IMR-90 (cell line): Measurements from ENCODE around the gene ZMYM4. TPM values are rescaled to one million over a fixed set of nuclear protein-coding genes. Genes with fewer than 3 reads are reported as not detected.

Experiments
- ATAC-seq: fragments of 200-7000 bp; cut with Tn5 transposase; 2 replicates; pipeline ENCODE4 v1.9.1; 2020; ENCODE audit warnings: low read depth, mild to moderate bottlenecking, moderate library complexity
- BruUV-seq: library from RNA; stranded (reverse); fragments of 400-500 nt; replicated peaks from 2 replicates; lab custom pipeline; 2021; lab: Mats Ljungman, UMichigan
- CTCF ChIA-PET: fragments of 300-600 bp; formaldehyde crosslinking; extraction: SDS; loops from one replicate; lab custom pipeline; 2021; ENCODE audit warnings: antibody characterized with exemption; lab: Yijun Ruan, JAX
- POLR2A ChIA-PET: fragments of 300-600 bp; sonication (Branson Sonifier 250); formaldehyde crosslinking; loops from one replicate; lab custom pipeline; 2022; ENCODE audit warnings: antibody characterized with exemption; ENCODE audit not compliant: unreplicated experiment; lab: Charles Lee
- DNase-seq: peaks from one replicate; pipeline ENCODE4 v3.0.0; 2013
- H2AFZ ChIP-seq: replicated peaks from 2 replicates; pipeline ENCODE3; 2013; ENCODE audit warnings: low read length, mild to moderate bottlenecking; ENCODE audit not compliant: poor library complexity
- H2AK5ac ChIP-seq: 2 replicates; pipeline ENCODE4 v1.6.1; 2013; ENCODE audit warnings: low read depth, low read length, inconsistent platforms
- H2AK9ac ChIP-seq: replicated peaks from 2 replicates; pipeline ENCODE3; 2013; ENCODE audit warnings: mild to moderate bottlenecking, low read depth, low read length, moderate library complexity; ENCODE audit not compliant: poor library complexity
- H2BK120ac ChIP-seq: 2 replicates; pipeline ENCODE4 v1.6.1; 2013; ENCODE audit warnings: low read depth, low read length, inconsistent platforms
- H2BK15ac ChIP-seq: 3 replicates; pipeline ENCODE4 v1.6.1; 2013; ENCODE audit warnings: low read depth, low read length, inconsistent platforms
- H2BK20ac ChIP-seq: 2 replicates; pipeline ENCODE4 v1.6.1; 2013; ENCODE audit warnings: low read depth, mild to moderate bottlenecking, inconsistent platforms, low read length, moderate library complexity
- H2BK5ac ChIP-seq: 2 replicates; pipeline ENCODE4 v1.6.1; 2013; ENCODE audit warnings: mild to moderate bottlenecking, low read depth, low read length, inconsistent platforms; ENCODE audit not compliant: poor library complexity, severe bottlenecking
- H3K14ac ChIP-seq: replicated peaks from 2 replicates; pipeline ENCODE4 v1.6.1; 2013; ENCODE audit warnings: low read depth, low read length, inconsistent platforms
- H3K18ac ChIP-seq: 2 replicates; pipeline ENCODE4 v1.6.1; 2013; ENCODE audit warnings: low read depth, low read length, control low read depth
- H3K23ac ChIP-seq: 2 replicates; pipeline ENCODE4 v1.6.1; 2013; ENCODE audit warnings: low read depth, low read length, inconsistent platforms
- H3K27ac ChIP-seq: 2 replicates; pipeline ENCODE4 v1.5.1; 2013; ENCODE audit warnings: mild to moderate bottlenecking, control low read depth, low read length; ENCODE audit not compliant: insufficient read depth
- H3K27me3 ChIP-seq: 2 replicates; pipeline ENCODE4 v1.6.1; 2013; ENCODE audit warnings: low read length; ENCODE audit not compliant: control insufficient read depth, insufficient read depth
- H3K36me3 ChIP-seq: 2 replicates; pipeline ENCODE4 v1.6.1; 2013; ENCODE audit warnings: low read length, mixed read lengths; ENCODE audit not compliant: control insufficient read depth, insufficient read depth
- H3K4ac ChIP-seq: 2 replicates; pipeline ENCODE4 v1.6.1; 2013; ENCODE audit warnings: low read depth, low read length, inconsistent platforms
- H3K4me1 ChIP-seq: 2 replicates; pipeline ENCODE4 v1.6.1; 2013; ENCODE audit warnings: low read length, mixed read lengths; ENCODE audit not compliant: control insufficient read depth, insufficient read depth
- H3K4me2 ChIP-seq: 2 replicates; pipeline ENCODE4 v1.6.1; 2013; ENCODE audit warnings: low read depth, mild to moderate bottlenecking, control low read depth, low read length, moderate library complexity
- H3K4me3 ChIP-seq: 2 replicates; pipeline ENCODE4 v1.5.1; 2013; ENCODE audit warnings: low read depth, mild to moderate bottlenecking, control low read depth, low read length, moderate library complexity; ENCODE audit not compliant: insufficient read depth
- H3K56ac ChIP-seq: 2 replicates; pipeline ENCODE4 v1.6.1; 2013; ENCODE audit warnings: low read length, inconsistent platforms; ENCODE audit not compliant: insufficient read depth; ENCODE audit errors: extremely low read depth
- H3K79me1 ChIP-seq, 2 experiments: 2 replicates each; pipeline ENCODE4 v1.6.1; 2013; ENCODE audit warnings: low read length in 2 of 2, inconsistent platforms in 1 of 2, low read depth in 1 of 2
- H3K9ac ChIP-seq: 2 replicates; pipeline ENCODE4 v1.6.1; 2013; ENCODE audit warnings: low read depth, low read length, control low read depth
- H3K9me1 ChIP-seq: 2 replicates; pipeline ENCODE4 v1.6.1; 2013; ENCODE audit warnings: low read length, inconsistent platforms; ENCODE audit not compliant: insufficient read depth
- H3K9me3 ChIP-seq: 2 replicates; pipeline ENCODE4 v1.6.1; 2013; ENCODE audit warnings: low read length; ENCODE audit not compliant: control insufficient read depth, insufficient read depth
- H4K20me1 ChIP-seq: 2 replicates; pipeline ENCODE4 v1.6.1; 2013; ENCODE audit warnings: low read length, inconsistent platforms; ENCODE audit not compliant: insufficient read depth
- H4K5ac ChIP-seq: 2 replicates; pipeline ENCODE4 v1.6.1; 2013; ENCODE audit warnings: mild to moderate bottlenecking, low read depth, low read length, control low read depth
- H4K8ac ChIP-seq, 2 experiments: 2 replicates each; pipeline ENCODE4 v1.6.1; 2013; ENCODE audit warnings: low read depth in 2 of 2, low read length in 2 of 2, control low read depth in 1 of 2, inconsistent platforms in 1 of 2
- H4K91ac ChIP-seq: 2 replicates; pipeline ENCODE4 v1.6.1; 2013; ENCODE audit warnings: low read depth, low read length, inconsistent platforms; ENCODE audit not compliant: insufficient read depth
- BHLHE40 ChIP-seq: fragments of 150-350 bp; IDR thresholded peaks from 2 replicates; pipeline ENCODE4 v1.6.1; 2016; ENCODE audit warnings: mild to moderate bottlenecking, low read depth, low read length
- CEBPB ChIP-seq: IDR thresholded peaks from 2 replicates; pipeline ENCODE4 v1.6.1; 2012; ENCODE audit warnings: low read depth, low read length, improper control_type of control experiment
- CHD1 ChIP-seq: IDR thresholded peaks from 2 replicates; pipeline ENCODE4 v1.6.1; 2012; ENCODE audit warnings: low read depth, low read length, improper control_type of control experiment
- FOS ChIP-seq: fragments of 150-350 bp; IDR thresholded peaks from 2 replicates; pipeline ENCODE4 v1.6.1; 2016; ENCODE audit warnings: low read depth, low read length
- MAFK ChIP-seq: IDR thresholded peaks from 2 replicates; pipeline ENCODE4 v1.6.1; 2012; ENCODE audit warnings: low read depth, low read length, improper control_type of control experiment
- MAZ ChIP-seq: IDR thresholded peaks from 2 replicates; pipeline ENCODE4 v1.6.1; 2012; ENCODE audit warnings: low read depth, mild to moderate bottlenecking, low read length, improper control_type of control experiment, moderate library complexity, borderline replicate concordance
- MXI1 ChIP-seq: IDR thresholded peaks from 2 replicates; pipeline ENCODE4 v1.6.1; 2012; ENCODE audit warnings: low read depth, mild to moderate bottlenecking, low read length, moderate library complexity, borderline replicate concordance
- NFE2L2 ChIP-seq: fragments of 150-350 bp; IDR thresholded peaks from 2 replicates; pipeline ENCODE4 v1.6.1; 2016; ENCODE audit warnings: low read depth, mild to moderate bottlenecking, low read length
- POLR2A ChIP-seq: IDR thresholded peaks from 2 replicates; pipeline ENCODE4 v1.6.1; 2012; ENCODE audit warnings: mild to moderate bottlenecking, low read depth, low read length
- RAD21 ChIP-seq: IDR thresholded peaks from 2 replicates; pipeline ENCODE4 v1.6.1; 2012; ENCODE audit warnings: low read length, improper control_type of control experiment
- RCOR1 ChIP-seq: IDR thresholded peaks from 2 replicates; pipeline ENCODE4 v1.6.1; 2012; ENCODE audit warnings: mild to moderate bottlenecking, low read length, improper control_type of control experiment; ENCODE audit not compliant: insufficient replicate concordance
- RFX5 ChIP-seq: IDR thresholded peaks from 2 replicates; pipeline ENCODE4 v1.8.0; 2012; ENCODE audit warnings: low read depth, mild to moderate bottlenecking, low read length, moderate library complexity
- SMC3 ChIP-seq: fragments of 150-350 bp; IDR thresholded peaks from 2 replicates; pipeline ENCODE4 v1.6.1; 2016; ENCODE audit warnings: low read depth, mild to moderate bottlenecking, antibody characterized with exemption, low read length, moderate library complexity
- WGBS, 2 experiments: methylation state at CpG; one replicate each; pipeline versions ENCODE4 v1.1.5 to v1.1.7; 2013; ENCODE audit warnings: missing lambda C conversion rate in 2 of 2; ENCODE audit not compliant: insufficient read length in 1 of 2; ENCODE audit errors: extremely low coverage in 2 of 2; 5-methylcytosine and 5-hydroxymethylcytosine counted together
- dilution Hi-C: fragments of 300-500 bp; cut with HindIII; formaldehyde crosslinking; loops from one replicate; pipeline ENCODE4 v1.14.3; 2018; ENCODE audit warnings: low sequenced_read_pairs; ENCODE audit not compliant: unreplicated experiment
- in situ Hi-C: fragments of 300-500 bp; cut with MboI; formaldehyde crosslinking; loops from 3 replicates; pipeline ENCODE4 v1.14.3; 2019; ENCODE audit warnings: low sequenced_read_pairs, inconsistent platforms, mixed read lengths
- intact Hi-C: fragments of 100-400 bp; cut with micrococcal nuclease; formaldehyde crosslinking; loops from 2 replicates; pipeline ENCODE4 v1.10.0; 2022
- polyA plus RNA-seq, 3 experiments: library from polyadenylated mRNA; depleted of rRNA; stranded (reverse); fragments of >200 nt; gene quantifications; 2 replicates each; pipeline ENCODE4 v1.2.3, GENCODE V29; 2012; ENCODE audit warnings: low replicate concordance in 1 of 3
- total RNA-seq: library from RNA; depleted of rRNA; stranded (reverse); fragments of >200 nt; gene quantifications from 2 replicates; pipeline ENCODE4 v1.2.3, GENCODE V29; 2012
- TF ChIP-seq, protein P1 (sequence below): fragments of 150-350 bp; IDR thresholded peaks from 2 replicates; pipeline ENCODE4 v1.6.1; 2016; ENCODE audit warnings: low read depth, mild to moderate bottlenecking, low read length, moderate library complexity, borderline replicate concordance
- TF ChIP-seq, protein P2 (sequence below): conservative IDR thresholded peaks from 2 replicates; pipeline ENCODE4 v1.5.1; 2012; ENCODE audit warnings: mild to moderate bottlenecking, low read depth, low read length, improper control_type of control experiment
- TF ChIP-seq, protein P3 (sequence below): fragments of 150-350 bp; IDR thresholded peaks from 2 replicates; pipeline ENCODE4 v1.6.1; 2017; ENCODE audit warnings: mild to moderate bottlenecking, antibody characterized with exemption, low read length, low read depth

ZMYM4 gene
- total and polyA plus RNA-seq, 2 of the 4 experiments (the other 2 are of a cell fraction), result 14.7 to 53.8 TPM

DNA sequence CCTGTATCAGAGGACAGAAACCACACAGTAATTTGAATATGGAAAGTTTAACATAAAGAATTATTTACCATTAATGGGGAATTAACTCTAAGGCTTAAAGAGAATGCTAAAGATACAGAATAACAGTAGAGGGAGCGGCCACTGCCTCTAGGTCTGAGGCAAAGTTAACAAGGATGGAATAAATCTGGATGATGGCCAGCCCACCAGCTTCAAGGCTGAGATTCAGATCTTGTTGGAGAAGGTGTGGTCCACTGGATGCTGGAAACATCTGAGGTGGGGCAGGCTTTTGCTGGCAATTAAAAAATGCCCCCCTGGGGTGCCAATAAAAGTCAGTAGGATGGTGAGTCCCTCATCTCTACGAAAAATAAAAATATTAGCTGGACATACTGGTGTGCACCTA is 29.4 kb downstream of the ZMYM4 start:
- H3K36me3 ChIP-seq, result peaks cover 16% of the 10 kb centered on the region
- H4K8ac ChIP-seq, result no peak overlapping the region
- H3K9me1 ChIP-seq, result no peaks in the 10 kb centered on the region
- no peak overlapping the region for H2BK5ac ChIP-seq
- no peak overlapping the region for H2AK5ac ChIP-seq
- no peak overlapping the region for H2BK15ac ChIP-seq
- DNase-seq, result no peak
- no peak for ATAC-seq
- H3K27me3 ChIP-seq, result no peaks in the 10 kb centered on the region
- TF ChIP-seq CEBPB (no peak), NFE2L2 (no peak), CHD1 (no peak), RFX5 (no peak), MXI1 (no peak), RCOR1 (no peak), SMC3 (no peak), POLR2A (no peak), FOS (no peak), RAD21 (no peak), BHLHE40 (no peak), MAZ (no peak), MAFK (no peak)
- TF ChIP-seq, protein P1, sequence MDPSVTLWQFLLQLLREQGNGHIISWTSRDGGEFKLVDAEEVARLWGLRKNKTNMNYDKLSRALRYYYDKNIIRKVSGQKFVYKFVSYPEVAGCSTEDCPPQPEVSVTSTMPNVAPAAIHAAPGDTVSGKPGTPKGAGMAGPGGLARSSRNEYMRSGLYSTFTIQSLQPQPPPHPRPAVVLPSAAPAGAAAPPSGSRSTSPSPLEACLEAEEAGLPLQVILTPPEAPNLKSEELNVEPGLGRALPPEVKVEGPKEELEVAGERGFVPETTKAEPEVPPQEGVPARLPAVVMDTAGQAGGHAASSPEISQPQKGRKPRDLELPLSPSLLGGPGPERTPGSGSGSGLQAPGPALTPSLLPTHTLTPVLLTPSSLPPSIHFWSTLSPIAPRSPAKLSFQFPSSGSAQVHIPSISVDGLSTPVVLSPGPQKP, result no peak
- TF ChIP-seq, protein P2, sequence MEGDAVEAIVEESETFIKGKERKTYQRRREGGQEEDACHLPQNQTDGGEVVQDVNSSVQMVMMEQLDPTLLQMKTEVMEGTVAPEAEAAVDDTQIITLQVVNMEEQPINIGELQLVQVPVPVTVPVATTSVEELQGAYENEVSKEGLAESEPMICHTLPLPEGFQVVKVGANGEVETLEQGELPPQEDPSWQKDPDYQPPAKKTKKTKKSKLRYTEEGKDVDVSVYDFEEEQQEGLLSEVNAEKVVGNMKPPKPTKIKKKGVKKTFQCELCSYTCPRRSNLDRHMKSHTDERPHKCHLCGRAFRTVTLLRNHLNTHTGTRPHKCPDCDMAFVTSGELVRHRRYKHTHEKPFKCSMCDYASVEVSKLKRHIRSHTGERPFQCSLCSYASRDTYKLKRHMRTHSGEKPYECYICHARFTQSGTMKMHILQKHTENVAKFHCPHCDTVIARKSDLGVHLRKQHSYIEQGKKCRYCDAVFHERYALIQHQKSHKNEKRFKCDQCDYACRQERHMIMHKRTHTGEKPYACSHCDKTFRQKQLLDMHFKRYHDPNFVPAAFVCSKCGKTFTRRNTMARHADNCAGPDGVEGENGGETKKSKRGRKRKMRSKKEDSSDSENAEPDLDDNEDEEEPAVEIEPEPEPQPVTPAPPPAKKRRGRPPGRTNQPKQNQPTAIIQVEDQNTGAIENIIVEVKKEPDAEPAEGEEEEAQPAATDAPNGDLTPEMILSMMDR, result no peak
- TF ChIP-seq, protein P3, sequence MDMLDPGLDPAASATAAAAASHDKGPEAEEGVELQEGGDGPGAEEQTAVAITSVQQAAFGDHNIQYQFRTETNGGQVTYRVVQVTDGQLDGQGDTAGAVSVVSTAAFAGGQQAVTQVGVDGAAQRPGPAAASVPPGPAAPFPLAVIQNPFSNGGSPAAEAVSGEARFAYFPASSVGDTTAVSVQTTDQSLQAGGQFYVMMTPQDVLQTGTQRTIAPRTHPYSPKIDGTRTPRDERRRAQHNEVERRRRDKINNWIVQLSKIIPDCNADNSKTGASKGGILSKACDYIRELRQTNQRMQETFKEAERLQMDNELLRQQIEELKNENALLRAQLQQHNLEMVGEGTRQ, result no peak
- no peak overlapping the region for H3K18ac ChIP-seq
- no peak overlapping the region for H2BK120ac ChIP-seq
- no peak overlapping the region for H2AK9ac ChIP-seq
- CTCF ChIA-PET, result no interaction called here
- BruUV-seq, result no TSS peak
- POLR2A ChIA-PET, result no interaction called here
- no peak overlapping the region for H3K23ac ChIP-seq
- peaks cover 16% of the 10 kb centered on the region for H4K20me1 ChIP-seq
- H3K79me1 ChIP-seq, result peaks cover 29 to 61% of the 10 kb centered on the region in 2 experiments
- no peak overlapping the region for H3K27ac ChIP-seq
- H4K91ac ChIP-seq, result no peak overlapping the region
- H3K14ac ChIP-seq, result no peak overlapping the region
- no peaks in the 10 kb centered on the region for H3K9me3 ChIP-seq
- no peaks in the 10 kb centered on the region for H3K4me1 ChIP-seq
- H3K56ac ChIP-seq, result no peak overlapping the region
- no peak overlapping the region for H4K5ac ChIP-seq
- no peak overlapping the region for H3K4me3 ChIP-seq
- no peak overlapping the region for H2AFZ ChIP-seq
- intact Hi-C loops (loop anchor here (1.0 kb wide), 1 partner anchor 96 kb away; no protein-coding TSS in a partner anchor), in situ Hi-C loops (loop anchor here (10.0 kb wide), 1 partner anchor 103 kb away; the partner anchor contains the start of gene SFPQ), dilution Hi-C loops (no loop called here)
- no peak overlapping the region for H3K9ac ChIP-seq
- H3K4ac ChIP-seq, result no peak overlapping the region
- no peak overlapping the region for H3K4me2 ChIP-seq
- no peak overlapping the region for H2BK20ac ChIP-seq
- WGBS, 2 experiments, result no CpG with 5 or more reads among the region's 2 CpGs
